ENCODE results near the gene ANO4.
"Not testable (repeated sequence)": the region's sequence is repeated elsewhere in the genome, so short reads cannot be mapped to it uniquely, and the experiment has no call there.

ANO4 gene

GRCh38 chr12:100955139-100955538, 160.6 kb downstream of the ANO4 start:
- no peak for DNase-seq

GRCh38 chr12:100956311-100956852, 161.8 kb downstream of the ANO4 start:
- DNase-seq: no peak

DNA sequence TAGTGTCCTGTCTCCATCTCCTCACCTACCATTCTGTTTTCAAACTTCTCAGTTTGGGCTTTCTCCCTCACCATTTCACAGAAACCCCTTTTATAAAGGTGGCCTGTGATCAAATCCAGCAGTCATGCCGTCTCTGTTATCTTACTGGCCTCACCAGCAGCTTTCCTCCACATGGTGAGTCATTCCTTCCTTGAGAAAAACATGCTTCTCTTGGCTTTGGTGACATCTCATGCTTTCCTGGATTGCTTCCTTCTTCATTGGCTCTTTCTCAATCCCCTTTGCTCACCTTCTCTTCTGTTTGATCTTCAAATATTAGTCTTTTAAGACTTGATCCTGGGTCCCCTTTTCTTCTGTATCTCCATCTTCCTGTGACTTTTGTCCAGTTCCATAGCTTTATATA, 164.9 kb downstream of the ANO4 start:
- DNase-seq: no peak

DNA sequence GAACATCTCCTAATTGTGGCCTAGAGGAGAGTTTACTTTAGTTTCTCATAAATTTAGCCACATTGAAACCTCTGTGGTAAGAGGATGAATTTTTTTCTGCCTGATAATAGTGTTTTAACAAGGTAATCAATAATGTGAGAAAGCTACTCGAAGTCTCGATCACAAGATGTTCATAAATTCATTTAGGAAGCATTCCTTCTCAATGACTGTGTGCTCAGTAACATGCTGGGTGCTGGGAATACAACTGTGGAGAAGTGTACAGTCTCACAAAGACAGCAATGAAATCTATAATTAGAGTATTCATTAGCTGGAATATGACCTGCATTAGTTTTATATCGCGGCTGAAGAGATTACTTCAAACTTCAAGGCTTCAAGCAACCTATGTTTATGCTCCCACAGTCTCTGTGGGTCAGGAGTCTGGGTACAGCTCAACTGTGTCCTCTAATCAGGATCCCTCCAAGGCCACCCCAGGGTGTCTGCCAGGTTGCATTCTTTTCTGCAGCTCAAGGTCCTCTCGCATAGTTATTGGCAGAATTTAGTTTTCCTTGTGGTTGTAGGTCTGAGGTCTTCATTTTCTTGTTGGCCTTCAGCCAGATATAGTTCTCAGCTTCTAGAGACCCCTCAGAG, 167.6 kb downstream of the ANO4 start:
- no peak for DNase-seq

DNA sequence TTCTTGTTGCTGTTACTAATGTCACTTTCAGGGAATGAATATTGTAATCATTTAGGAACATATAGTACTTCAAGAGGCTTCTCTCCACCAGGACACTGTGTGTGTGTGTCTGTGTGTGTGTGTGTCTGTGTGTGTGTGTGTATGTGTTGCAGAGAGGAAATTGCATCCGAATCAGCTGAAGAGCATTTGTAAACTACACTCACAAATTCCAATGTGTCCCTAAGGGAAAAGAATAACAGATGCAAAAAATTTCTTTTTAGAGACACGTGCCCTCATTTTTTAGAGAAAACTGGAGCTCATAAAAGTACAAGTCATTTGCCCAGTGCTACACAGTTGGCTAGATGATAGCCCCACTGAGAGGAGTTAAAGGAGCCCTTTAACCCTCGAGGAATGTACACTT, 168.8 kb downstream of the ANO4 start:
- DNase-seq: no peak

DNA sequence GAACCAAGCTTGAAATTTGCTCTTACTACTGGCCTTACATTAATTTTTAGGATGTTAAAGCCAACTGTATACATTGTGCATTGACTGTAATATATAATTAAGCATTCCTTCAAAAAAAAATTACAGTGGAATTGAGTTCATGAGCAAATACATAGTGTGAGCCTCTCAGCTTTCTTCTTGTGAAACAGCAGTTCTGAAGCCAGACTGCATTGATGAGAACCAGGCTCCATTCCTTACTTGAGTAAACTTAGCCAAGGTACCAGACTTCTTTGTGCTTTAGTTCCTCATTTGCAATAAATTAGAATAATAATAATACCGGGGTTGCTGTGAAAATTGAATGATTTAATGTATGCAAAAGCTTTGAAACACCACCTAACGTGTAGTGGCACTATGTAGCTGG, 169.5 kb downstream of the ANO4 start:
- DNase-seq: no peak

DNA sequence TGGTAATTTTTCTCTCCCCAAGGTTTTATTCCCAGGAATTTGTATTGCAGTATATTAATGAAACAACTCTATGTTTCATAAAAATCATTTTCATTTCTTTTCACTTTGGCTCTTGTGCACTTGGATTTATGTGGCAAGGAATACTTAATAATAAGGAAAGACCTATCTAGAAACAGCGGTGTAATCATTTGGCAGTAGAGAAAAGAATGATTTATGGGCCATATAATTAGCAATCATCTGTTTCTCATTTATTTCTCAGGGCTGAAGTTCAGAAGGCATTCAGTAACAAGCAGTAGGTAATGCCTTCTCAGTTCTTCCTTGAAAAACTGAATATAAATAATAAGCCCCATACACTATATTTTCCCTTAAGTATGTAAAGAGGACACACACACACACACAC, 172.6 kb downstream of the ANO4 start:
- DNase-seq: no peak

DNA sequence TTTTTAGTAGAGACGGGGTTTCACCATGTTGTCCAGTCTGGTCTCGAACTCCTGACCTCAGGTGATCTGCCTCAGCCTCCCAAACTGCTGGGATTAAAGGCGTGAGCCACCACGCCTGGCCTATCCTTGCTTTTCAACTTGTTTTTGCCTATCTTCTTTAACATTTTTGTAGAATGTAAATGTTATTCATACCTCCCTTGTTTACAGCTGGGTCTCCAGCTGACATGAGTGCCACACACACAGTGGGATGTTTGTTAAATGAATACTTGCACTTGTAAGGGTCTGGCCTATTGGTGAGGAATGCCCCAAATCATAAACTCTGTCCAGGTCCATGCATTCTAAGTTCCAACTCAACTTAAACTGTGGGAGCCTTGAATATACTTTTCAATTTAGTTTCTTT, 176.3 kb downstream of the ANO4 start:
- no peak for DNase-seq

GRCh38 chr12:100972121-100972520, 177.5 kb downstream of the ANO4 start:
- no peak for DNase-seq

DNA sequence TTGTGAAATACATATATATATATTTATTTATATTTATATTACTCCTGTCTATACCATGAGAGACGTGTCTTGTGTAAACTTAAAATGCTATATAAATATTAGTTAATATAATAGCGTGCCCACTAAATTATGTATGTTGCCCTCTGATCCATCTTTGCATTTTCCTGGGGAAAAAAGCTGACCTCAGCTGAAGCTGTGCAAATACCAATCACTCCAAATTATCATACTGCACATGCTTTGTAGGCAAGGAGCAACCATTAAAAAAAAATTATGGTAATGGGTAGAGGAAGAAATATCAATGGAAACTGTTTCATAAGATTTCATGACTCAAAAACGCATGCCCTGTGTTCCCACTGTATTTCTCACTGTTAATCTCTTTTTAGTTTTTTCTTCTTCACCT, 179.8 kb downstream of the ANO4 start:
- no peak for DNase-seq

DNA sequence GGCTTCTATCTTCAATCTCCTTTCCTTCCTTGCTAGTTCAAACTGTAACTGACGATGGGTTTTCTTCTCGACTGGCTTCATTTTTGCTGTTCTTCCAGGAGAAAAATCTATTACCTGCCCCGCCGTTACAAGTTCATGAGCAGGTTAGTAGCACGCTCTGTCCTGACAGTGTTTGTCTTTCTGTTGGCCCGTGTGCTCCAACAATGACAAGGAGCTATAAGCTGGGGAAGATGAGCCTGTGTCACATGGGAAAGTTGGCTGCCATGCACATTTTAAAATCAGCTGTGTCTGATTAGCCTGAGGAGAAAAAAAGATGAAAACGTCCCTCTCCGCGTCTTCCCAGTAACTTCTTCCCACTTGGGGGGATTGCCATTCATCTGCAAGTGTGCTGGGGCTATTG, 180.2 kb downstream of the ANO4 start:
- DNase-seq: no peak

GRCh38 chr12:100976735-100977134, 182.2 kb downstream of the ANO4 start:
- no peak for DNase-seq

DNA sequence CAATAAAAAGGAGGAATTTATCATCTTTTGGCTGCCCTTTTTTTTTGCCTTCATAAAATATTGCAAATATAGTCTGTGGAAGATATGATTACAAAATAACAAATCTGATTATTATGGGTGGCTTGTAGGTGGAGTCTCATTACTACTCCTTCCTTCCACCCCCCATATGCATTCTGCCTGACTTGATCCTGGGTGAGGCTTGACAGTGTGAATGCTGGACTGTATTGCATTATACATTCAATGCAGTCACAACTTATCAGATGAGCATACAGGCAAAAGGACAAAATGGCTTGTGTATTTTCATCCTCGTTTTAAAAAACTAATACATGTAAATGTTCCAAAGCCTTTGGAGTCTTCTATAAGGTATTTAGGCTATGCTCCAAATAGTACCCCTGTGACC, 186.3 kb downstream of the ANO4 start:
- DNase-seq: no peak

DNA sequence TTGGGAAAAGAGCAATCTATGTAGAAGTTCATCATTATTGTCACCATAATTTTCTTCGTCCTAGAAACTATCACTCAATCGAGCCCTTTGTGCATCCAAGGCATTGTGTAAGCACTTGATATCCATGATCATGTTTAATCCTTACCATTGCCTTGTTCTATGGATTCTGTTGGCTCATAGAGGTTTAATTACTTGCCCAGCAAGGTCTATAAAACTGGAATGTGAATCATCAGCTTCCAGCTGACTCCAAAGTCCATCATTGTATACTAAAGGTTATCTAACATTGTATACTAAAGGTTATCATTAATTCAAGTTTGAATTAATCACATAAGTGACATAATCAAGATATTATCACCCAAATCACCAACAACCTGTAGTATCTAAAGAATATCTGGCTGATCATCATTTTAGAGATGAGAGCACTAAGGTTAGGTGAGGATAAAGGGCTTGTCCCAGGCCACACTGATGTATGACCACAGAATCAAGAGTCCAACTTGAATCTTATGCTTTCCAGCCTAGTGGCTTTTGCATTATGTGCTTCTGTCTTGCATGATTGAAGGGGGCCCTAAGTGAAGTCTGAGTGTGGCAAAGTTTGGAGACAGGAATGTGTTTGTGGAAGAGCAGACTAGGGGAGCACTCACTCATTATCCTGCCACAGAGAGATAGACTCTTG, 188.1 kb downstream of the ANO4 start:
- no peak for DNase-seq

DNA sequence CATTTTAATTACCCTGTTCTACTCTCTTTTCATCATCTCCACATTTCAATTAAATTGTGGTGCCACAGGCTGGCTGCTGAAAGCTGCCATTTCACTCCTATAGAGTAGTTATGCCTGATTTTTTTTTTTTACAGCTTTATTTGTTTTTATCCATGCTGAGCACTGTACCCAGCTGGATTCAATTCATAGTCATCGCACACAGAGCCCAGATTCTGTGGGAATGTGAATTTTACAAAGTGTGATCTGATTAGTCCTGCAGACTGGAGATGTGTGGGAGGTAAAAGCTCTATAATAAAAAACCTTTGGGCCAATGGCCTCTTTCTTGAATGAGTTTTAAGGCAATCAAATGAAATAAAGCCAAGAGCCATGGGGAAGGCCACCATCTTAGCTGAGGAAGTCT, 190.2 kb downstream of the ANO4 start:
- DNase-seq: no peak

- DNase-seq: no peak
Measured at GRCh38 chr12:100986595-100987547, 192.3 kb downstream of the ANO4 start.

DNA sequence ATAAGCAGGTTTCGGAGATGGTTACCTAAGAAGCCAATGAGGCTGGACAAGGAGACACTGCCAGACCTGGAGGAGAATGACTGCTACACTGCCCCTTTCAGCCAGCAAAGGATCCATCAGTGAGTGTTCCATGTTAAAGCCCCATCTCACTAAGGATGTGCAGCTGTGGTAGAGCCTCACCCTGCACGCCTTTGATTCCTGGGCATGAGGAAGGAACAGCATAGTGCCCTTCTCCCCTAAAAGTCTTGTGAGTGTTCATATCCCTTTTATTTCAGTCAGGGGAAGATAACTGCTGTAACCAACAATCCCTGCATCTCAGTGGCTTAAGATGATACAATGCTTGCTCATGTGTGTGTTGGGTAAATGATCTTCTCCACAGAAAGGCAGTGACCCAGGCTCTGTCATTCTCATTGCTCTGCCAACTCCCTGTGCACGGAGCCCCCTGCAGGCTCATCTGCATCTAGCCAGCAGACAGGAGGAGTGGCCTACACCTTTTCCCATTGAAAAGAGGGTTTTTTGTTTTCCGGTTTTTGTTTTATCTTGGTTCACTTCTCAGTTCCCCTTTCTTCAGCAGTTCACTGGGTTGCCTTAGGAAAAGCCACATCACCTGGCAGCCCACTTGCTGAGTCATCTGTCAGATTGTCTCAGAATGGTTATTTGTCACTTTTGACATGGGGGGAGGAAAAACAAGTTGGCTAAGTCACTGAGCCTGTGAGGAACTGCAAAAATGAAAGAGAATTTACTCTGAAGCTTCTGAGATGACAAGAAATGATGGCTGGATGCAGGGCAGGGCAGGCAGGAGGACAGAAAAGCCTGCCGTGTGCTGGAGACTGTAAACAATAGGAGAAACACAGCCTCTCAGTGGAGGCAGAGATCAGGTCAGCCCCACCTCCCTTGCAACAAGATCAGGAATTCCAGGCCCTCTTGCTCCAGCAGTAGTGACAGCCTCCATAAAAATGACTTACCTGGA, 193.3 kb downstream of the ANO4 start:
- no peak for DNase-seq

- DNase-seq: not testable (repeated sequence)
Measured at GRCh38 chr12:100989509-100989908, 194.9 kb downstream of the ANO4 start.

DNA sequence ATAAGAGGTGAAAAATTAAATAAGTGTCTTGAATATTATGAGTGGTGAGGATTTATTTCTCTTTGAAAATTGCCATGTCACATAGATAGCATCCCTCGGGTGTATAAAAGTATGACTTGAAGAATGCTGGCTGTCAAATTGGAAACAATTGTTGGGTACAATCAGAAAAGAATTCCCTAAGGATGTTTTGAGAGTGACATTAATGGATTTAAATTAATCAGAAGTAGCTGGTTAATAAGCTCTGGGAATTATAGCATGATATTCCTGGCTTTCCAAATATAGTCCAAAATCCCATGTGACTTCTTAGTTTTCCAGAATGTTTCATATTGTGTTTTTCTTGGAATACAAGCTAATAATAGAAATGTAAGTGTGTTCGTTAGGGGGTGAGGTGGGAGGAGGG, 196.5 kb downstream of the ANO4 start:
- DNase-seq: no peak

GRCh38 chr12:100992194-100992593, 197.6 kb downstream of the ANO4 start:
- DNase-seq: no peak

DNA sequence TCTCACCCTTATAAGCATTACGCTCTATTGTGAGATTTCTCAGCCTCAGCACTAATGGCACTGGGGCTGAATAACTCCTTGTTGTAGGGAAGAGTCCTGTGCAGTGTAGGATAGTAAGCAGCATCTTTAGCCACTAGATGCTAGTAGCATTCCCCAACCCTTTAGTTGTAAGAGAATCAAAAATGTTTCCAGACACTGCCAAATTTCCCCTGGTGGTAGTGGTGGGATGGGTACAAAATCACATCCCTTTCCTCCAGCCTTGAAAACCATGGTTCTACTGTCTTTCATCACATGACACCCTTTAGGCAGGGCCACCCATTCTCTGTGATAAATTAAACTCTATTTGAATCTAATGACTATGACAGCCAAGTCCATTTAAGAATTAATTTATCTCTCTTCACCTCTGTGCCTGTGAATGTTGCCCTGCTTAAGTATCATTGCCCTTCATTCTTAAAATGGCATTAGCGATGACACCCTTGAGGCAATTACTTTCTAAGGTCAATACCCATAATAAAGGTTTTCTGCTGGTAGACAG, 199.4 kb downstream of the ANO4 start:
- no peak for DNase-seq

DNA sequence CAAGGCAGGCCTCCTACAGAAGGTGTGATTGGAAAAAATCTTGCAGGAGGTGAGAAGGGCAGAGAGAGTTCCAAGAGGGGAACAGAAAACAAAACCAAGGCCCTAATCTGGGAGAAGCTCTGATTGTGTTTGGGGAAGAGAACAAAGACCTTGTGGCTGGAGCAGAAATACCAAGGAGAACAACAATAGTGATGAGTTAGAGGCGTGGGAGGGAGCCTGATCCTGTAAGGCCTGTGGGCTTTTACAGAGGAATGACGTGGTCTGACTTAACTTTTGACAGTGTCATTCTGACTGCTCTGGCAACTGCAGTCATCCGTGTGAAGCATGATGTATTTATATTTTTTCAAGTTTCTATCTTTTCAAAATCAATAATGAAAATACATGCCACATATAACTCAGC, 200.6 kb downstream of the ANO4 start:
- DNase-seq: no peak

Data from NCI-H1694 (cell line).